ENCODE measurements around the gene USP6NL.
"Not testable (repeated sequence)": the region's sequence is repeated elsewhere in the genome, so short reads cannot be mapped to it uniquely, and the experiment has no call there.

The USP6NL gene

DNA sequence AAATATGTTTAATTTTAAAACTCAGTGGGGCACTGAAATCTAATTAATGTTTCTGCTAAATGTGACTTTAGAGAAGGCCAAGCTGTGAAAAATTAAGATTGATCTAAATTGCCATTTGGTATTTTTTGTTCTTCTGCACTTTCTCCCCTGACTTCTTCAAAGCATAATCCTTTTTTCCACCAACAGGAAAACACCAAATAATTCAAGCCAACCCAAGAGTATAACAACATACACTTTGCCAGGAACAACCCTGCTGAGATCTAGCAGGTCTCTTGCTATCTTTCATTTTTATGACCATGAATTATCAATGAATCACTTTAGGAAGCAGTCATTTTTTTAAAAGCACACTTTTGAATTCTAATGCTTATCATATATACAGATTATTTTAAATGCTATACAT, 100.1 kb downstream of the USP6NL start:
- no peak for DNase-seq

DNA sequence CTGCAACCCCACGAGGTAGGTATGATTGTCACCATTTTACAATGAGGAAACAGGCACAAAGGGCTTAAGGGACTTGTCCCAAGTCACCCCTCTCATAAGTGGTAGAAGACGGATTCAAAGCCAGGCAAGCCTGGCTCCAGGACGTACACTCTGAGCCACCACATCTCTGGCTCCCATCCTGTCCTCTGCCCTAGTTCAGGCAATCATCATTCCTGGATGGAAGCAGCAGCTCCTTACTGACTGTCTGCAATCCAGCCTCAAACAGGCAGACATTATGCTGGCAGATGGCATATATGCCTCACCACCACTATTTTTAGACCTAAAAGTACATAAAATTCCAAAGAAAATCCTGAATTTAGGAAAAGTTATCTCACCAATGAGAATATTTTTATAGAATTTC, 100.7 kb downstream of the USP6NL start:
- no peak for DNase-seq

DNA sequence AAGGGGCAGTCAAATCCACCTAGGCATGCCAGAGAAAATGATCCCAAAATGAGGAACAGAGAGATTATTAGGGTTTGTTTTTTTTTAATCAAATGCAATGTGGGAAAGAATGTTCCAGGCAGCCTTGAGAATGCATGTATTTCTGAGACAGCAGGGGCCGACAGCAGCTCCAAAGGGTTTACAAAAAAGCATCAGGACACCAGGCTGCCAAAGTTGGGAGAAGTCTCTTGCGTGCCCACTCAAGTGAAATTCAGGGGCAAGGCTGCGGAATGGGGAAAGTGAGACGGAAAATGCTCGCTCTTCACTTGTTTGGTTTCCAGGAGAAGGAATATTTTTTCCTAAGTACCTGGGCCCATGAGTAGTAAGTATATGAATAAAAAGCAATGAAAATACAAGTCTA, 101.2 kb downstream of the USP6NL start:
- DNase-seq = no peak

DNA sequence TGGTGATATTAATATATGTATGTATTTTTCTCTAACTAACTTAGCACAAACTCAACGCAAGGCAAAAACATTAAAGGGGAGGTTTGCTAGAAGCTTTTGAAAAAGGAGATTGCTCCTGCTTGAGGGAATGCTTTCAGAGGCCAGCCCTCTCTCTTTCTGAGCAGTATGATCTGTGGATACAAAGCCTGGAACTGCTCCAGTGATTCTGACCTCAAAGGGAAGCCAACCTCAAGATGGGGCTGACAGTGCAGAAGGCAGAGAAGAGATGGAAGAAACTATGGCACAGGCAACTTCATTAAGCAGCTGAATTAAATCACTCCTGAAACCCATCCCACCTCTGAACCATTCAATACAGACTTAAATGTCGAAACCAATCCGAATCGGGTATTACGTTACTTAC, 102.4 kb downstream of the USP6NL start:
- DNase-seq = no peak

DNA sequence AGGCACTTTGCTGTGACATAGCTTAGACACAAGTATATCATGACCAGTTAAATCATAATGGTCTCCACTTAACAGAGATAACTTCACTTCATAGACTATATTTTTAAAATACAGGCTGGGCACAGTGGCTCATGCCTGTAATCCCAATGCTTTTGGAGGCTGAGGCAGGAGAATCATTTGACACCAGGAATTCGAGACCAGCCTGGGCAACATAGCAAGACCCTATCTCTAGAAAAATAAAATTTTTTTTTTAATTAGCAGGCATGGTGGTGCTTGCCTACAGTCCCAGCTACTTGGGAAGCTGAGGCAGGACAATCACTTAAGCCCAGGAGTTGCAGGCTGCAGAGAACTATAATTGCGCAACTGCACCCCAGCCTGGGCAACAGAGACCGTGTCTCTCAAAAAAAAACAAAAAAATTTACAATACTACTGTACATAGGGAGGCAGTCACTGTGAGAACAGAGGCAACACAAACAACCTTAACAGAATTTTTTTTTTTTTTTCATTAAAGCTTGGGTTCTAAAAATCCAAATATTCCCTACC, 105.1 kb downstream of the USP6NL start:
- no peak for DNase-seq

DNA sequence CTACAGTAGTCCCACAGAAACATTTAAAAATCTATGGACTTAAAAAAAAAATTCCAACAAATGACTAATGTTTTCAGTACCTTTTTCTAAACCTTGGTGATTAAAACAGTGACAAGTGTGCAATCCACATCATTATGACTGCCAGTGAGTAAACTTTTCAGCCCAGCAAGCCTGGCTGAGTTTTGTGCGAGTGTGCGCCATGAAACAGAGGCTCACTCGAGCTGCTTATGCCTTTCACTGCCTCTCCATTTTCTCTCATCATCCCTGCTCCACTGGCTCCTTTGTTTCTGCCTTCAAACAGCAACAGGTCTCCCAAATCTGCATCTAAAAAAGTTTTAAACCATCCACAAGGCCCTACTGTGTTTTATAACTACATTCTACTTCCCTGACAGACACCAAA, 105.8 kb downstream of the USP6NL start:
- DNase-seq = no peak

DNA sequence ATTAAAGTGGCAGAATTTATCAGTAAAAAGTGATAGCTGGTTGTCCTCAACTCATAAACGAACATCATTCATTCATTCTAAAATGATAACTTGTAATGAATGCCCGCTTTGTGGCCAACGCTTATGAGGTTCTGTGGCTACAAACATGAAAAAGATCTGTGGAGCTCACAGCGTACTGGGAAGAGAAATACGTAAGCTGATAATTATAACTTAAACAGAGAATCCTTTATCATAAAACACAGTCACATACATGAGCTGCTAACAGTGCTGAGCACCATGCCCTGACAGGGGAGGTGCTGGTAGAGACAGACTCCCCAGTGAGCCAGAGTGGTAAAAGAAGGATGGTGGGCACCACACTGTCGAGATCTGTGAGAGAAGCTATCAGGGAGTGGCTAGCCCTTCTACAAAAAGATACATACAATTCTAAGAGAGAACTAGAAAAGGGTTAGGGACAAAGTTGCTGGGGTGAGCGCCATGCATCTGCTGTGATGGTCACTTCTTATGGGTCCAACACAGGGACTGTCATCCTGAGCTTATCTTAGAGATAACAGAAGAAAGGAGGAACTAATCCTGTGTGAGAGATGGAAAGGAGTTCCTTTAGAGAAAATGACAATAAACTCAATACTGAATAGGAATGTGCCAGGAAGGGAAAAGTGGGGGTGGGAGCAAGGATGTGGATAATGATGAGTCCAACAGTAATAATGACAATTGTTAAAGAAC, 106.7 kb downstream of the USP6NL start:
- DNase-seq = no peak

DNA sequence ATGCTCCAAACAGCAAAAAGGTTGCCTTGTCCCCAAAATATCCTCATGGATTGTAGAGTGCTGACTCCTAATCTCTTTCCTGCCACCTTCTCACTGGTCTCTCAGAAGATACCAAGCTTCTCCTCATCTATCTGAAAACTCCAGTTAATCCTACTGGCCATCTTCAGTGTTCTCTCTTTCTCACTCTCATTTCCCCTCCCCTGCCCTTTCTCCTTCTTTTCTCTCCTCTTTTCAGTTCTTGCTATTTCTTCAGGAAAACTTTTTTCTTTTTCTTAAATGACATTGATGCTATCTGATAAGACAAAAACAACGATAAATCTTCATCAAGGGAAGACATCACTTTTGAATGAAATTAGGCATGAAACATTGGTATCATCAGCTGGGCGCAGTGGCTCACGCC, 109.8 kb downstream of the USP6NL start:
- DNase-seq = no peak

DNA sequence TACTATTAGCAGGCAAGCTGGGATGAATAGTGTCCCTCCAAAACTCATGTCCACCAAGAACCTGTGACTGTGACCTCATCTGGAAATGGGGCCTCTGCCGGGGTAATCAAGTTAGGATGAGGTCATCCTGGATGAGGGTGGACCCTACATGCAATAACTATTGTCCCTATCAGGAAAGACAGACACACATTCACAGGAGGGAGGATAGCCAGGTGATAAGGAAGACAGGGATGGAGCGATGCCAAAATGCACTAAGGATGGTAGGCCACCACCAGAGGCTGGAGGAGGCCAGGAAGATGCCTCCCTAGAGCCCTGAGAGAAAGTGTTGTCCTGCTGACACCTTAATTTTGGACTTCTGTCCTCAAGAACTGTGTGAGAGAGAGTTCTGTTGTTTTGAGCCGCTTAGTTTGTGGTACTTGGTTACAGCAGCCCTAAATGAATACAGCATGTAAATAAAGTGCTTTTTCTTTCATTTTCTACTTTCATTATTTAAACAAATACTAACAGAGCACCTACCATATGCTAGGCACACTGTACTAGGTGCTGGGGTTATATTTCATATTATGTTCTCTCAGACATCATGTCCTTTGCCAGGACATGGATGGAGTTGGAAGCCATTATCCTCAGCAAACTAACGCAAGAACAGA, 111.9 kb downstream of the USP6NL start:
- no peak for DNase-seq

DNA sequence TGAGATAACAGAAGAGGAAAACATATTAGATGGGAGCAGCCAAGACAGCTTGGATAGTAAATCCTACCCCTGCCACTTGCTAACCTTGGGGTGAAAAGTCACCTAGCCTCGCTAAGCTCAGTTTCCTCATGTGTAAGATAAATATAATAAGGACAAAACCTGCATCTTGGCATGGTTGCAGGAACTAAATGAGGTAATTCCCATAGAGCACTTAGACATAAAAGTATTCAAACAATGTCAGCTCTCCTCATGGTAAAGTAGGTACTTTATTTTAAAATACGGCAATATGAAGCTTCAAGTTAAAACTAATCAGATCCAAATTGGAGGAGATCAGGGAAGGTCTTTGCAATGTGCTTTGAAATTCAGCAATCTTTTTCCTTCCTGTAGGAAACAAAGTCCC, 113.1 kb downstream of the USP6NL start:
- no peak for DNase-seq

DNA sequence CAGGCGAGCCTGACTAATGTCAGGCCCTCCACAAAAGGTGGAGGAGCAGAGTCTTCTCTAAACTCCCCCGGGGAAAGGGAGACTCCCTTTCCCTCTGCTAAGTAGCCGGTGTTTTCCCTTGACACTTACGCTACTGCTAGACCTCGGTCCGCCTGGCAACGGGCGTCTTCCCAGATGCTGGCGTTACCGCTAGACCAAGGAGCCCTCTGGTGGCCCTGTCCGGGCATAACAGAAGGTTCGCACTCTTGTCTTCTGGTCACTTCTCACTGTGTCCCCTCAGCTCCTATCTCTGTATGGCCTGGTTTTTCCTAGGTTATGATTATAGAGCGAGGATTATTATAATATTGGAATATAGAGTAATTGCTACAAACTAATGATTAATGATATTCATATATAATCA, 116.5 kb downstream of the USP6NL start:
- DNase-seq = not testable (repeated sequence)

DNA sequence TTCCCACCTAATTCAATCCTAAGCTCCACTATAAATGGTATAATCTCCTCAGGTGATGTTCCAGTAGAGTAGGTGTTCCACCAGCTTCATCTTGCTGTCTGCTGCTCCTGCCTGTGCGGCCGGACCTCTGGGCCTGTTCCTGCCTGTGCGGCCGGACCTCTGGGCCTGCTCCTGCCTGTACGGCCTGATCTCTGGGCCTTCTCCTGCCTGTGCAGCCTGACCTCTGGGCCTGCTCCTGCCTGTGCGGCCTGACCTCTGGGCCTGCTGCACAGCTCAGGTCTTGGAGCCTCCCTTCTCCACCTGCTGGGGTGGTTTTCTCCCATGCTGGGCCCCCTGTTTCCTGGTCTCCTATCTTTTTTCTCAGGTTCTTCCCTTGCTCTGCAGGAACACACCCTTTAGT, 117.8 kb downstream of the USP6NL start:
- DNase-seq = no peak

DNA sequence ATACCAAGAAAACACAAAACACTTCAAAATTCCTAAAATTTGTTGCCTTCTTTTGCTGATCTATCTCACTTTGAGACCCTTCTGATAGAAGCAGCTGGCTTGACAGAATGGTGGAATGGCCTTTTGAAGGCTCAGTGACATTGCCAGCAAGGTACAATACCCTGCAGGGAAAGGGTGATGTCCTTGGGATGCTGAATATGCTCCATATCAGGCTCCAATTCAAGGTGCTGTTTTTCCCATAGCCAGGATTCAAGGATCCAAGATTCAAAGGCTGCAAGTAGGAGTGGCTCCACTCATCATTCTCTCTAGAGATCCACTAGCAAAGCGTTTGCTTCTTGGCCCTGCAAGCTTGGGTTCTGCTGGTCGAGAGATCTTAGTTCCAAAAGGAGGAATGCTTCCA, 120.4 kb downstream of the USP6NL start:
- no peak for DNase-seq

DNA sequence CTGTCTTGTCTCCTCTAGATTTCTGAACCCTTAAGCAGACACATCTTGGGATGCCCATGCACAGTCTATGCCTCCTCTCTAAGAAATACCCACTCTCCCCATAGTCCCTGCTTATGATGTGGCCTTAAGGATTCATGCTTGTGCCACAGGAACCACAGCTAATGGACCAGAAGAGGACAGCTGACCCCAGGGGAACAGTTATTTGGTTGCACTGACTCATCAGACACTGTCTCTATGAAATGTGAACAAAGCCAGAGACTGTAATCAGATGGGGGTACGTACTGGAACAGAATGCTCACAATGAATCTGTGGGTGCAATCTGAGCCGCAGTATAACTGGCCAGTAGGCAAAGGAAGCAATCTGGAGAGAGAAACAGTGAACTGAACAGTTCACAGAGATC, 121.9 kb downstream of the USP6NL start:
- DNase-seq = no peak

DNA sequence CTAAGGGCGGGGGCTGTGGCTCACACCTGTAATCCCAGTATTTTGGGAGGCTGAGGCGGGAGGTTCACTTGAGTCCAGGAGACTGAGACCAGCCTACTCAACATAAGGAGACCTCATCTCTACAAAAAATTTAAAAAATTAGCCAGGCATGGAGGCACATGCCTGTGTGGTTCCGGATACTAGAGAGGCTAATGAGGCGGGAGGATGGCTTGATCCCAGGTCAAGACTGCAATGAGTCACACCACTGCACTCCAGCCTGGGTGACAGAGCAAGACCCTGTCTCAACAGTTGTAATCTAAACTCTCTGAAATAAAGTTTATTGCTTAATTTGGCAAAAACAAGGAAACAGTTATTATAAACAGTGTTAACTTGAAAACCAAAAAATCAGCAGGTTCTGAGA, 123.3 kb downstream of the USP6NL start:
- no peak for DNase-seq

DNA sequence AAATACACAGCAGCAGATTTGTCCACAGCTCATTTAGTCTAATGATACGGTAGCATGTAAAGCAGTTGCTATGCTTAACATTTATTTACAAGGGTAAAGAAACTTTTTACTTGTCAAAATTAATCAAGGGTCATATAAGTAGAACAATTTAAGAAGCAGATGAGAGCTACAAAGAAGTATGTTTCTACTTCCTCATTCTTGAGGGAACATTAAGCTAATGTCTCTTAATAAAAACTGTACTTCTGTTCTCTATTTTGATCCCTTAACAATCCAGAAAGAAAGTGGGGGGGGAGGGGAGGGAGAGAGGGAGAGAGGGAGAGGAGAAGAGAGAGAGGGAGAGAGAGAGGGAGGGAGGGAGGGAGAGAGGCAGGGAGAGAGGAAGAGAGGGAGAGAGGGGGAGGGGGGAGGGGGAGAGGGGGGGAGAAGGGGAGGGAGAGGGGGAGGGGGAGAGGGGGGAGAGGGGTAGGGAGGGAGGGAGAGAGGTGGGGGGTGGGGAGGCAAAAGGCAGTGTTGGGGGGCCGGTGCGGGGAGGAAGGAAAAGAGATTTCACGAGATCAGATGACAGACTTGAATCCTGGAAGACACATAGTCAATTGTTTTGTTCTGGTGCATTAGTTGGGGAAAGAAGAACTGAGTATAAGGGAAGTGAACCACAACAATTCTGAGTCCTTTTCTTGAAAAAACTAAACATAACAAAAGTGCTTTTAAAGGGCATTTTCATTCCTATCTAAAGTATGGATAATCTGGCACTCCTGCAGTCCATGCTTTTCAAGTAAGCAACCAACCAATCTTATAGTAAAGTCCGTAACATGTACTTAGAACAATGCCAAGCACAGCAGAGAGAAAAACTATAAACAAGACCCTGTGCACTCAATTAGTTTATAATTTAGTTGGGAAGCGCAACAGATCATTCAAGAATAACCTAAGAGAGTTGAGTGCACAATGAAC, 128.0 kb downstream of the USP6NL start:
- no peak for DNase-seq

DNA sequence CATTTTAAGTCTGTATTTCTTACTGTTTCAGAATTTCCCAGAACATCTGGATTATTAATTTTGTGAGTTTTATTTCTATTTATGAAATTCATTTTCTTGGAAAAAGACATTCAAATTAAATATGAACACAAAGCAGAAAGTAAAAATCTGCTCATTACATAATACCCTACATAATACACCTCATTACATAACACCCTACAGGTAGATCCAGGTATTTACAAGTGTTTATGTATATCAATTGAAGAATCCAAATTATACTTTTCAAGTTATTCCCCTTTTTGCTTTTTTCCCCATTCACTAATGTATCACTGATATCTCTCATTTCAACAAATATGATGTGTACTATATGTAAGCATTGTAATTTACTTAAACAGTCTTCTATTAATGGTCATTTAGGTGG, 129.1 kb downstream of the USP6NL start:
- no peak for DNase-seq

DNA sequence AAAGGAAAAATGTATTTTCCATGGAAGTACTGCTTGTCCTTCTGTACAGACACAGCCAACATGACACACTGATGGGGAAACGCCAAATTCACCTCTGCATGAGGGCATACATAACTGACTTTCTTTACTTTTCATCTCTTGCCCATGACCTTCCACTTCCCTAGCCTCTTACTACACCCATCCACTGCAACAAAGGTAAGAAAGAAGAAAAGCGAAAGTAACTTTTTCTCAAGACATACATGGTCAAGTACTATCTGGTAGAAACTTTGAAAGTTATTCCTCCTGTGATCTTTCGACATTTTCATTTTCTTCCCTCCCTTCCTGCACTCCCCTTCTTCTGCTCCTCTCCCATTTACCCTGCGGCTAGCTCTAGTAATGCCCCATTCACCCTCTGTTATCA, 130.8 kb downstream of the USP6NL start:
- DNase-seq = no peak

DNA sequence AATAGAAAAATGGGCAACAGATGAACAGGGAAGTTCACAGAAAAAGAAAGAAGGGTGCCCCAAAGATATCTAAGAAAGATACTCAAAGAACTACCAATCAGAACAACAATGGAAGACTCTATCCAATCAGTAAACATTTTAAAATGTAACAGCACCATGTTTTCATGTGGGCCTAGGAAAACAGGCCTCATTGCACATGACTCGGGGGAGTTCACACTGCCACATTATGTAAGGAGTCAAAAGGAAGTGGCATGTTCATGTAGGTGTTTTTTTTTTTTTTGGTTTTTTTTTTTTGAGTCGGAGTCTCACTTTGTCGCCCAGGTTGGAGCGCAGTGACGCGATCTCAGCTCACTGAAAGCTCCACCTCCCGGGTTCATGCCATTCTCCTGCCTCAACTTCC, 132.2 kb downstream of the USP6NL start:
- no peak for DNase-seq

DNA sequence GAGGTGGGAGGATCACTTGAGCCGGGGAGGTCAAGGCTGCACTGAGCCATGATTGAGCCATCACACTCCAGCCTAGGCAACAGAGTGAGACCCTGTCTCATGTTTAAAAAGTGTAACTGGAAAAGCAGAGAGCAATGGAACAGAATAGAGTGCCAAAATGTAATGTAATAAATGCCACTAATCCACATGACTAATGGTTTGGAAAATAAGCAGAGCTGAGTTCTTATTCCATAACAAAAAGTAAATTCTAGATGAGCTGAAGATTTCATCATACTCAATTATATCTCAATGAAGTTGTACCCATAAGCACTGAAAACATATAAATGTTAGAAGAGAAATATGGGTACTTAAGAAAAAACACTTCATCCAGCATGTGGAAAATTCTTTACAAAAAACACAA, 132.6 kb downstream of the USP6NL start:
- DNase-seq = no peak

DNA sequence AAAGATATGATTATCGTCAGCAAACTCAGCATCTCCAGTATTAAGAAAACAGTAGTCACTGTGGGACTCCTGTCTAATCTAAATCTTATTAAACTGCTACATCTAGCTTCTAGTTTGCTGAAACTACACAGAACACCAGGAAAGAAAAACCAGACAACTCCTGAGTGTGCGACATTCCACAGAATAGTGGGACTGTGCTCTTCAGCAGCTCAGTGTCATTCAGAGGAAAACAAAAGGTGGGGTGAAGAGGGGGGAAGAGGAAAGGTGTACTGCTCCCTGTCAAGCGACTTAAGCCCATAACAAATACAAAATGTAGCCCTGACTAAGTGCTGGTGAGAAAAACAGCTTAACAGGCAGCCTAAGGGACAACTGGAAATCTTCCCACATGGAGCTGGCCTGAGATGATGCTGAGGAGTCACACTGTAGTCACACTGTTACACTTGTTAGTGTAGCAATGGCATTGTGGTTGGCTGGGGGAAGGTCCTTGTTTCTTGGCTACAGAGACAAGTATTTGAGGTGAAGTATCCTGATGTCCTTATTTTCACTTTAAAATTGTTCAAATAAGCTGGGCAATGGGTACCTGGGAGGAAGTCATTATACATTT, 135.5 kb downstream of the USP6NL start:
- DNase-seq = no peak

DNA sequence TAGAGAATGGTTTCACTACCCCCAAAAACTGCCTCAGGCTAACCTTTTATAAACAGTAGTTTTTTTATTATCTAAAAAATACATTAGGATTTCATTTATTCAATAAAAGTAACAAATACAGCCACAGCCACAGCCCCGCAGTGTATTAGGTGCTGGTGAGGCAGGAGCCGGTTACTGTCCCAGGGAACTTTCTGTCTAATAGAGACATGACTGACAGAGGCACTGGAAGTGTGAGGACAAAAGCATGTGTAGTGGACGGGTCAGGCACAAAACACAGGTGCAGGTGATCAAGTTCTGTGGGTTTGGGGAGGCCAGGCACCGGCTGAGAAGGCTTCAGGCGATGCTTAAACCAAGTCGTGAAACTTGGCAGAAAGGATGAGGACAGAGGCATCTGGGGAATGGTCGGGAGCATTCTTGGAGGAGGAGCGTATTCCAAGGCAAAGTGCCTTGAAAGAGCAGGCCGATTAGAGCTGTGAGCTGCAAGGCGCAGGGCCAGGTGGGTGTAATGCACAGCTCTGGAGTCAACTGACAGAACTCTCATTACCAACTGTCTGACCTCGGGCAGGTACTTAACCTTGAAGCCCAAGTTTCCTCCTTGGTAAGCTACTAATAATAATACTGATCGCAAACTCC, 138.2 kb downstream of the USP6NL start:
- DNase-seq = no peak

Measured in NCI-H226 (cell line).